ENCODE results near the gene PADI6.

The PADI6 gene

DNA sequence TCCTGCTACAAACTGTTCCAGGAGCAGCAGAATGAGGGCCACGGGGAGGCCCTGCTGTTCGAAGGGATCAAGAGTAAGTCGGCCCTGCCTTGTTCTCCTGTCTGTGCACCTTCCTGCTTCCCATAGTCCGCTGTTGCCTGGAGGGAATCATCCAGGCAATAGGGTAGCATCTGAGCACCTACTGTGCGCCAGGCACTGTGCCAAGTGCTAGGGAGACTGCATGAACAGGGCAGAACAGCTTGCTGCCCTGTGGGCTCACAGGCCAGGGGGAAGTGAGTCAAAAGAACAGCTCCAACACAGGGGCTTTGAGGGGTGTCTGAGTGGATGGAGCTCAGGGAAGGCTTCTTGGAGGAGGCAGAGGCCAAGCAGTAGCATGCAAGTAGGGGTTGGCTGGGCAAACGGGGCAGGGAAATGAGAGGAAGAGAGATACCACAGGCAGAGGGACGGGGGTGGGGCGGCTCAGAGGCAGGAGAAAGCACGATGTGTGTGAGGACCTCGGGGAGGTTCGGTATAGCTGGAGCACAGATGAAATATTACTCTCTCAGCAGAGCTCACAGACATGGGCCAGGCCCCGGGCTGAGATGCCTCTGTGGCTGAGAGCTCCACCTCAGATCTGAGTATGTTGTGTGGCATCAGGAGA, 15.5 kb upstream of the PADI6 start:
- DNase-seq (ENCODE audit: low read depth): no peak

DNA sequence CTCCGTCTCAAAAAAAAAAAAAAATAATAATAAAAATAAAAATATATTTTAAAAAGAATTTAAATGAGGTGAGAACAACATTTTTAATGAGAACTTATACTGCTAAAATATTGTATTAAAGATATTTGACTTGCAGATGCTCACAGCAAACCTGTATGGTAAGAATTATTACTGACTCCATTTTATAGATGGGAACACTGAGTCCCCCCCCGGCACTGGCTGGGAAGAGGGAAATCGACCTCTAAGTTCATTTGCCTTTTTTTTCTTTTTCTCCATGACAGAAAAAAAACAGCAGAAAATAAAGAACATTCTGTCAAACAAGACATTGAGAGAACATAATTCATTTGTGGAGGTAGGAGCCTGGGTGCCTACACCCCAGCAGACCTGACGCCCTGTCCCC, 13.4 kb upstream of the PADI6 start:
- DNase-seq (ENCODE audit: low read depth): no peak

GRCh38 chr1:17359031-17359430, 13.0 kb upstream of the PADI6 start:
- no peak for DNase-seq (ENCODE audit: low read depth)

- DNase-seq (ENCODE audit: low read depth): no peak
Observed at GRCh38 chr1:17359808-17360207, 12.2 kb upstream of the PADI6 start.

DNA sequence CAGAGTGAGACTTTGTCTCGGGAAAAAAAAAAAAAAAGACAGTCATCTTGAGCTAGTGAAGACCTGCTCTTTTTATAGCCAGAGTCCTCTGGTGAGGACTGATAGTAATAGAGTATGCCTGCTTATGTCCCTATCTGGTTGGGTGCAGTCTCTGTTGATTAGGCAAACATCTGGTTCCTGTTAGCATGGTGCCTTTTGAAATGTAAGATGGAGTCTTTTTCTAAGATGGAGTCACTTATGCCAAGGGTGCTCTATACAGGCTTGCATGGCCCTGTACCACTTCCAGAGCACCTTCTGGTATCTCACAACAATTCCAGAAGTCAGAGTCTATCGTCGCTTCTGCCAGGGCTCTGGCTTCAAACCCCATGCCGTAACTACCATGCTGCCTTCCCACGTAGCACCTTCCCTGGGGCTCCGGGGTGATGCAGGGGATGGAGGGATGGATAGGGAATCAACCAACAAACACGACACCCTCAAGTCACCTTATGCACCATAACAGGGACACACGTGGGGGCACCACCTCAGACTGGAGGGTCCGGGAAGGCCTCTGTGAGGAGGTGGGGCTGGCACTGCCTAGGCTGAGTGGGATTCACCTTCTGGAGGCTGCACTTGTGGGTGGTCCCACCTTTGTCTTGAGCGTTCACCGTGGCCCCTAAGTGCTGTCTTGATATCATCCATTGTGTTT, 11.6 kb upstream of the PADI6 start:
- no peak for DNase-seq (ENCODE audit: low read depth)

DNA sequence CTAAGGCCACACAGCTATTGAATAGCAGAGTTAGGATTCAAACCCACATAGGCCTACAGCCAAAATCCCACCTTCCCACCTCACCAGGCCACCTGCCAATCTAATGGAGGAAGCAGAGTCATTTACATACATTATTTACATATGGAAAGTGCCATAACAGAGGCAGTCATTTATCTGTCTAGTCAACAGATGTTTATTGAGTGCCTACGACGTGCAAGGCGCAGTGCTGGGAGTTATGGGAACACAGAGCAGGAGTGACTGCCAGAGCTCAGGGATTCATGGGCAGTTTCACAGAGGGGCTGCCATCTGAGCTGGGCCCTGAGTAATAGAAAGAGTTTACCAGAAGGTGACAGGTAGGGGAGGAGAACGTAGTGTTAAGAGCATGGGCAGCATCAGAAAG, 10.3 kb upstream of the PADI6 start:
- DNase-seq (ENCODE audit: low read depth): no peak

DNA sequence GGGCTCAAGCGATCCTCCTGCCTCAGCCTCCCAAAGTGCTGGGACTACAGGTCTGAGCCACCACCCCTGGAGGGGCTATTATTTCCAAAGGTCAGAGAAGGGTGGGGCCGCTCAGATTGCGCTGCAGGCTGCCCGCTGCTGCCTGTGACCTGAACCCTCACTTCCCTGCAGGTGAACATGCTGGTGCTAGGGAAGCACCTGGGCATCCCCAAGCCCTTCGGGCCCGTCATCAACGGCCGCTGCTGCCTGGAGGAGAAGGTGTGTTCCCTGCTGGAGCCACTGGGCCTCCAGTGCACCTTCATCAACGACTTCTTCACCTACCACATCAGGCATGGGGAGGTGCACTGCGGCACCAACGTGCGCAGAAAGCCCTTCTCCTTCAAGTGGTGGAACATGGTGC, 8.6 kb upstream of the PADI6 start:
- no peak for DNase-seq (ENCODE audit: low read depth)

- no peak for DNase-seq (ENCODE audit: low read depth)
Observed at GRCh38 chr1:17363771-17364170, 8.2 kb upstream of the PADI6 start.

DNA sequence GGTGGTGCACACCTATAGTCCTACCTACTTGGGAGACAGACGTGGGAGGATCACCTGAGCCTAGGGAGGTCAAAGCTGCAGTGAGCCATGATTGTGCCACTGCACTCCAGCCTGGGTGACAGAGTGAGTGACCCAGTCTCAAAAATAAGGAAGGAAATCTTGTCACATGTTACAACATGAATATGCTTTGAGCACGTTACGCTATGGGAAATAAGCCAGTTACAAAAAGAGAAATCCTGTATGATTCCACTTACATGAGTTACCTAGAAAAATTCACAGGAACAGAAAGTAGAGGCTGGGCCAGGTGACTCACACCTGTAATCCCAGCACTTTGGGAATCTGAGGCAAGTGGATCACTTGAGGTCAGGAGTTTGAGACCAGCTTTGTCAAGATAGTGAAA, 6.7 kb upstream of the PADI6 start:
- DNase-seq (ENCODE audit: low read depth): no peak

GRCh38 chr1:17369466-17369865, 2.5 kb upstream of the PADI6 start:
- no peak for DNase-seq (ENCODE audit: low read depth)

- DNase-seq (ENCODE audit: low read depth): no peak
Observed at GRCh38 chr1:17370618-17371017, 1.4 kb upstream of the PADI6 start.

- no peak for DNase-seq (ENCODE audit: low read depth)
Observed at GRCh38 chr1:17372955-17373354, 959 bp downstream of the PADI6 start.

DNA sequence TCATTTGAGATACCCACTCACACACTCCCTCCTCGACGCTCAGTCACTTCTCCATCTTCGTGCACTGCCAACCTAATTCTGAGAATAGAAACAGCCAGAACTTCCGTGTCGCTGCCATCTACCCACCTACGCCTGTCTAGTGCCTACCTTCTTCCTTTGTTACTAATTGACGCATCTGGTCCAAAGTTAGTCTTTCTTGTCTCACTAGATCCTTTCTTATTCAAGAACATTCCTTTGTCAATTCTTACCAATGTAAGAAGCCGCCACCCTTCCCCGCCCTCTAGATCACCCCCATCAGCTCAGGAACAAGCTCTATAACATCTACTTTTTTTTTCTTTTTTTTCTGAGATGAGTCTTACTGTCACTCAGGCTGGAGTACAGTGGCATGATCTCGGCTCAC, 3.7 kb downstream of the PADI6 start:
- DNase-seq (ENCODE audit: low read depth): no peak

GRCh38 chr1:17377325-17377953, 5.4 kb downstream of the PADI6 start:
- no peak for DNase-seq (ENCODE audit: low read depth)

GRCh38 chr1:17381161-17381560, 9.2 kb downstream of the PADI6 start:
- DNase-seq (ENCODE audit: low read depth): no peak

DNA sequence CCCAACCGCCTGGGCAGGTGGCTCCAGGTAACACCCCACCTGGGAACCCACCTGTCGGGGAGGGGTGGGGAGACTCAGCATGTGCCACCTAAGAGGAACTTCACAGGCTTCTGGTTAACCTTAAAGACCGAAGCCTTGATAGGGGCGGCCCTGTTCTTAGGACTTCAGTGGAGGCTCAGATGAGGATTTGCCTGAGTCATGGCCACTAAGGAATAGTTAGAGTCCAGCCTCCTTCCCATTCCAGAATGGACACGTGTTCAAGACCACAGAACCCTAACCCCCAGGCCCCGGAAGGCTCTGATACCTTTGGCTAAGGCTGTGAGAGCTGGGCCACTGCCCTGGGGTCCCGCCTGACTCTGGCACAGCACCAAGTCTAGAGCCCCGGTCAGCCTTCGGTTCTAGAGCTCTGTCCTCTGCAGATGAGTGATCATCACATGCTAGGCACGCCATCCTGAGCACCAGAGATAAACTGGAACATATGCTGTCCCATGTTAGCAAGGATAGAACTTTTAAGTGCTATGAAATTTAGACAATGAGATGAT, 20.3 kb downstream of the PADI6 start:
- DNase-seq (ENCODE audit: low read depth): no peak

DNA sequence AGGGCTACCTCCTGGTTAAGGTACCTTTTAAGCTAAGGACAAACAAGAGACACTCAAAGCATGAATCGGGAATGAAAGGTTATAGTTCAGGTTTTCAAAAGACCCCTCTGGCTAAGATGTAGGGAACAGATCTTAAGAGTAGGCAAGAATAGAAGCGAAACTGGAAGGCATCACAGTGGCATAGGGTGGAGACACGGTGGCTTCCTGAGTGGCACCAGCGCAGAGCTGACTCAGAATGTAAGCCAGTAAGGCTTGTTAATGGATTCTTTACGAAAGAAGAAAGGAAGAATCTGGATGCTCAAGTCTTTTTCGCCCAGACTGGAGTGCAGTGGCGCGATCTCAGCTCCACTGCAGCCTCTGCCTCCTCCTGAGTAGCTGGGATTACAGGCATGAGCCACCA, 21.2 kb downstream of the PADI6 start:
- DNase-seq (ENCODE audit: low read depth): no peak

GRCh38 chr1:17397910-17398695, 26.1 kb downstream of the PADI6 start:
- DNase-seq (ENCODE audit: low read depth): no peak

- no peak for DNase-seq (ENCODE audit: low read depth)
Observed at GRCh38 chr1:17400725-17401341, 28.8 kb downstream of the PADI6 start.

DNA sequence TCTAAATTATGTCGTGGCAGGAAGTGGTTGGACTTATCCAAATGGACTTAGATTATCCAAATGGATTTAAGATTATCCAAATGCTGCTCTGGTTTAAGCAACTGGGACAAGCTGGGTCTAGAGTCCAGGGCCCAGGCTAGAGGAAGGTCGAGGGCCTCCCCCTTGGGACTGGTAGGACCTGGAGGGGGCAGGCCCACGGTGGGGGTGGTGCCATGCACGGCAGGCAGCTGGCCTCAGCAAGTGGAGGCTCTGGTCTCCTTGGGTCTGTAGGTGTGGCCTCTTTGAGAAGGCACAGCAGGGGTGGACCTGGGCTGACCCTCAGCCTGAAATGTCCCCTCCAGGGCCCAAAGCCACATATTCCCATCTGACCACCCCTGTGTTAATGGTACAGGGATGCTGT, 29.8 kb downstream of the PADI6 start:
- DNase-seq (ENCODE audit: low read depth): no peak

DNA sequence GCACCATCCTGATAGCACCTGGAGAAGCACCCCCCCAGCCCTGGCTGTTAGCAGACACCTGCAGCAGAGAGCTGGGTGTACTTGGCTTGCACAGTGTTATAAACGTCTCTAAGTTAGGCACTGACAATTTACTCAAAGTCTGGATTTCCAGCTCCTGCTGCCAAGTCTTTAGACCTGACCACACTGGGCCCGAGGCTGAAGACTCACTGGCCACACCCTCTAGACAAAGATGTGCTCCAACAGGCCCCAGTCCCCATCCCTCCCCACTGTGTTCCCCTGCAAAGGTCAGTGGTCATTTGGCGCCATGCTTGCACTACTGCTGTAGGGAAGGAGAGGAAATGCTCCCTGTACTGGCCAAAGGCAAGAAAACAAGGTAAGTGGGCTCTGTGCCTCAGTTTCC, 31.1 kb downstream of the PADI6 start:
- DNase-seq (ENCODE audit: low read depth): no peak

GRCh38 chr1:17404034-17404684, 32.2 kb downstream of the PADI6 start:
- no peak for DNase-seq (ENCODE audit: low read depth)

Measured in T-helper 22 cell (primary cell).